ENCODE results near the gene KCNB1.

KCNB1 gene

GRCh38 chr20:49437057-49437456 is 45.4 kb downstream of the KCNB1 start:
- no peak overlapping the region for H3K4me3 ChIP-seq (ENCODE audit: control insufficient read depth, low read depth, low read length)
- TF ChIP-seq CTCF (conservative IDR thresholded peaks at IDR 0.05; ENCODE audit: control insufficient read depth, insufficient read depth, low read depth, low read length) = no peak
- no peak for DNase-seq (ENCODE audit: low read depth)

- DNase-seq (ENCODE audit: low read depth) = no peak
- TF ChIP-seq CTCF (conservative IDR thresholded peaks at IDR 0.05; ENCODE audit: control insufficient read depth, insufficient read depth, low read depth, low read length) = no peak
- H3K4me3 ChIP-seq (ENCODE audit: control insufficient read depth, low read depth, low read length) = no peak overlapping the region
Measured at GRCh38 chr20:49435639-49436038, 46.8 kb downstream of the KCNB1 start.

GRCh38 chr20:49433333-49433732 is 49.1 kb downstream of the KCNB1 start:
- DNase-seq (ENCODE audit: low read depth) = no peak
- TF ChIP-seq CTCF (conservative IDR thresholded peaks at IDR 0.05; ENCODE audit: control insufficient read depth, insufficient read depth, low read depth, low read length) = no peak
- H3K4me3 ChIP-seq (ENCODE audit: control insufficient read depth, low read depth, low read length) = no peak overlapping the region

- no peak for TF ChIP-seq CTCF (conservative IDR thresholded peaks at IDR 0.05; ENCODE audit: control insufficient read depth, insufficient read depth, low read depth, low read length)
- DNase-seq (ENCODE audit: low read depth) = no peak
Measured at GRCh38 chr20:49432550-49432949, 49.9 kb downstream of the KCNB1 start.

GRCh38 chr20:49431329-49431728 is 51.1 kb downstream of the KCNB1 start:
- DNase-seq (ENCODE audit: low read depth) = no peak
- no peak for TF ChIP-seq CTCF (conservative IDR thresholded peaks at IDR 0.05; ENCODE audit: control insufficient read depth, insufficient read depth, low read depth, low read length)
- H3K4me3 ChIP-seq (ENCODE audit: control insufficient read depth, low read depth, low read length) = no peak overlapping the region

More at GRCh38 chr20:49432550-49432949, 49.9 kb downstream of the KCNB1 start:
- H3K4me3 ChIP-seq (ENCODE audit: control insufficient read depth, low read depth, low read length) = no peak overlapping the region

- DNase-seq (ENCODE audit: low read depth) = no peak
- no peak for TF ChIP-seq CTCF (conservative IDR thresholded peaks at IDR 0.05; ENCODE audit: control insufficient read depth, insufficient read depth, low read depth, low read length)
- no peak overlapping the region for H3K4me3 ChIP-seq (ENCODE audit: control insufficient read depth, low read depth, low read length)
Measured at GRCh38 chr20:49430320-49430719, 52.1 kb downstream of the KCNB1 start.
